HG03095 (cell line): ENCODE measurements around the gene NUDT2.

Experiments
- ATAC-seq: cut with Tn5 transposase; IDR thresholded peaks from one replicate; pipeline ENCODE4 v1.9.1; 2021; ENCODE audit warnings: moderate library complexity; ENCODE audit not compliant: unreplicated experiment

The NUDT2 gene

GRCh38 chr9:34384368-34385165, 55.2 kb downstream of the NUDT2 start:
- no peak for ATAC-seq

GRCh38 chr9:34385561-34386230, 56.3 kb downstream of the NUDT2 start:
- ATAC-seq, result no peak

- ATAC-seq, result no peak
These were observed 57.3 kb downstream of the NUDT2 start for GRCh38 chr9:34386656-34387055.

GRCh38 chr9:34387239-34387638, 57.9 kb downstream of the NUDT2 start:
- no peak for ATAC-seq

GRCh38 chr9:34392511-34392910, 63.1 kb downstream of the NUDT2 start:
- ATAC-seq, result no peak
